Epithelial cell of esophagus (primary cell): Measurements from ENCODE around the gene DRAXIN.
"Not testable (repeated sequence)": the region's sequence is repeated elsewhere in the genome, so short reads cannot be mapped to it uniquely, and the experiment has no call there.

ENCODE experiments used
- DNase-seq: peaks from one replicate; pipeline ENCODE4 v3.0.0; 2010; ENCODE audit warnings: low read depth
- H3K4me3 ChIP-seq: 2 replicates; pipeline ENCODE4 v1.5.1; 2011; ENCODE audit warnings: mild to moderate bottlenecking, low read length, control low read depth
- TF ChIP-seq, protein P1 (sequence below): IDR thresholded peaks from 2 replicates; pipeline ENCODE4 v1.5.1; 2011; ENCODE audit warnings: low read depth, mild to moderate bottlenecking, low read length, control low read depth, inconsistent platforms; ENCODE audit not compliant: insufficient read depth; ENCODE audit errors: missing control alignments

Gene DRAXIN

DNA sequence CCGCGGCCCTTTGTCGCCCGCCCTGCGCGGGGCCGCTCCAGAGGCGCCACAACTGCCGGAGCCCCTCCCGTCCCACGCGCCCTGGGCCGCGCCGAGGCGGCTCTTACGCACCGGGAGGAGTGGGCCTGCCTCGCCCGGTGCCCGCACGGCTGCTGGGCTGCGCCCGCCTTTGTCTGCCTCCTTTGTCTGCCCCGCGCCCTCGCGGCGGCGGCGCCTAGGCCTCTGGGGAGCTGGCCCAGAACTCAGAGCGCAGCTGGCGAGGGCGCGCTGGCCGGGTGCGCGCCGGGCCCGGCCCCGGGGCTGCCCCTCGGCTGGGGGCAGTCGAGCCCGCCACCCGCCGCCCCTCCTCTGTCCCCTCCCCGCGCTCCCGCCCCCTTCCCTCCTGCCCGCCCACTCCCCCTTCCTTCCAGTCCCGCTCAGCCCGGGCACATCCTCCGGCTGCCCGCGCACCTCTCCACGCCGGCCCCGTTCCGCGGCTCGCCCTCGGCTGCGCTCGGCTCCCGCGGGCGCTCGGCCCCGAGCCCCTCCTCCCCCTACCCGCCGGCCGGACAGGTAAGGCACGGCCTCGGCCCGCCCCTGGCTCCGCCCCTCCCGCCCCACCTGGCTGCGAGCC, at the start of gene DRAXIN:
DRAXIN (plus strand) TSS at position 409 of the 613 bp plus-strand sequence. CDS start 14,549 bp downstream, outside the sequence.
- DNase-seq, result no peak
- TF ChIP-seq, protein P1, sequence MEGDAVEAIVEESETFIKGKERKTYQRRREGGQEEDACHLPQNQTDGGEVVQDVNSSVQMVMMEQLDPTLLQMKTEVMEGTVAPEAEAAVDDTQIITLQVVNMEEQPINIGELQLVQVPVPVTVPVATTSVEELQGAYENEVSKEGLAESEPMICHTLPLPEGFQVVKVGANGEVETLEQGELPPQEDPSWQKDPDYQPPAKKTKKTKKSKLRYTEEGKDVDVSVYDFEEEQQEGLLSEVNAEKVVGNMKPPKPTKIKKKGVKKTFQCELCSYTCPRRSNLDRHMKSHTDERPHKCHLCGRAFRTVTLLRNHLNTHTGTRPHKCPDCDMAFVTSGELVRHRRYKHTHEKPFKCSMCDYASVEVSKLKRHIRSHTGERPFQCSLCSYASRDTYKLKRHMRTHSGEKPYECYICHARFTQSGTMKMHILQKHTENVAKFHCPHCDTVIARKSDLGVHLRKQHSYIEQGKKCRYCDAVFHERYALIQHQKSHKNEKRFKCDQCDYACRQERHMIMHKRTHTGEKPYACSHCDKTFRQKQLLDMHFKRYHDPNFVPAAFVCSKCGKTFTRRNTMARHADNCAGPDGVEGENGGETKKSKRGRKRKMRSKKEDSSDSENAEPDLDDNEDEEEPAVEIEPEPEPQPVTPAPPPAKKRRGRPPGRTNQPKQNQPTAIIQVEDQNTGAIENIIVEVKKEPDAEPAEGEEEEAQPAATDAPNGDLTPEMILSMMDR, result no peak
- peak within 1 kb of the TSS; percentile 21 for H3K4me3 ChIP-seq

GRCh38 chr1:11641776-11642305, 49.7 kb upstream of the DRAXIN start:
- no peak overlapping the region for H3K4me3 ChIP-seq
- DNase-seq, result no peak
- TF ChIP-seq, protein P1, result no peak

DNA sequence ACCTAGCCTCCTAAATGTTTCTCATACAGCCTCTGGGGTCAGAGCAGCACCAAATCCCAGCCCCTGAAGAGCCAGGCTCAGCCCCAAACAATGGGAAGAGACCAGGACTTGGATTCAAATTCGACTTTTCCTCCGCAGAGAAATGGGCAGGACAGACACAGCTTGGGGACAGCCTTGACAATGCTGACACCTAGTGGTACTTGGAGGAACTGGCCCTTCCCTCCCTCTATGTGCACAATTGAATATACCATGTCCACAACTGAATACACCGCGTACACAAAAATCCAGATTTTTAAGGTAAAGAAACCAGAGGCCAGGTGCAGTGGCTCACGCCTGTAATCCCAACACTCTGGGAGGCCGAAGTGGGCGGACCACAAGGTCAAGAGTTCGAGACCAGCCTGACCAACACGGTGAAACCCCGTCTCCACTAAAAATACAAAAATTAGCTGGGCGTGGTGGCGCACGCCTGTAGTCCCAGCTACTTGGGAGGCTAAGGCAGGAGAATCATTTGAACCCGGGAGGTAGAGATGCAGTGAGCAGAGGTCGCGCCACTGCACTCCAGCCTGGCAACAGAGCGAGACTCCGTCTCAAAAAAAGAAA, 49.0 kb upstream of the DRAXIN start:
- TF ChIP-seq, protein P1, result peak; percentile 96
- DNase-seq, result peak; percentile 71
- H3K4me3 ChIP-seq, result not testable (repeated sequence)

- DNase-seq, result no peak
These were observed 47.7 kb upstream of the DRAXIN start for GRCh38 chr1:11643782-11644181.

DNA sequence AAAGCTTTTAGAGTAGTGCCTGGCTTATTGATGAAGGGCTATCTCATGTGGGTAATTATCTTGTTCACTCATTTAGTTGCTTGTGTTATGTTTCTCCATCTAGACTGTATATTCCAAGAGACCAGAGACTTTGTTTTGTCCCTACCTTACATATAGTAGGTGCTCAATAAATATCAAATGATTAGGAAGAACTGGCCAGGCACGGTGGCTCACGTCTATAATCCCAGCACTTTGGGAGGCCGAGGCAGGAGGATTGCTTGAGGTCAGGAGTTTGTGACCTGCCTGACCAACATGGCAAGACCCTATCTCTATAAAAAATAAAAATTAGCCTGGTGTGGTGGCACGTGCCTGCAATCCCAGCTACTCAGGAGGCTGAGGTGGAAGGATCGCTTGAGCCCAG, 46.2 kb upstream of the DRAXIN start:
- no peak for DNase-seq
- TF ChIP-seq, protein P1, result no peak
- H3K4me3 ChIP-seq, result no peak overlapping the region

More at GRCh38 chr1:11643782-11644181, 47.7 kb upstream of the DRAXIN start:
- H3K4me3 ChIP-seq, result no peak overlapping the region
- TF ChIP-seq, protein P1, result no peak

GRCh38 chr1:11645670-11646265, 45.7 kb upstream of the DRAXIN start:
- peak; percentile 81 for DNase-seq
- TF ChIP-seq, protein P1, result peak; percentile 86
- no peak overlapping the region for H3K4me3 ChIP-seq
